HepG2 (cell line): ENCODE measurements around the gene OSGIN1. TPM values are rescaled to one million over a fixed set of nuclear protein-coding genes. Genes with fewer than 3 reads are reported as not detected.
A peak's percentile ranks its signal among the peaks of the same experiment; 100 is the strongest.

Source experiments
- ATF5 ChIP-seq: sonication (generic); formaldehyde crosslinking; IDR thresholded peaks from 2 replicates; pipeline ENCODE4 v1.4.0; 2020; ENCODE audit warnings: mild to moderate bottlenecking, low read depth, missing genetic modification reagents
- FOXA3 ChIP-seq: IDR thresholded peaks from 2 replicates; pipeline ENCODE4 v1.6.1; 2016; ENCODE audit warnings: missing genetic modification reagents, missing compliant biosample characterization
- HNF1B ChIP-seq: sonication (generic); formaldehyde crosslinking; IDR thresholded peaks from 2 replicates; pipeline ENCODE4 v1.5.1; 2020; ENCODE audit warnings: mild to moderate bottlenecking, moderate library complexity, missing genetic modification reagents
- HNF4A ChIP-seq: sonication (generic); formaldehyde crosslinking; IDR thresholded peaks from 2 replicates; pipeline ENCODE4 v1.4.0; 2020; ENCODE audit warnings: missing genetic modification reagents
- MXI1 ChIP-seq: IDR thresholded peaks from 3 replicates; pipeline ENCODE4 v1.6.1; 2012; ENCODE audit warnings: low read depth, low read length, inconsistent platforms, borderline replicate concordance
- PAWR ChIP-seq: sonication (generic); formaldehyde crosslinking; IDR thresholded peaks from 2 replicates; pipeline ENCODE4 v1.4.0; 2020; ENCODE audit warnings: missing genetic modification reagents, mild to moderate bottlenecking, borderline replicate concordance
- RBM22 ChIP-seq: fragments of 200-400 bp; formaldehyde crosslinking; optimal IDR thresholded peaks from 2 replicates; pipeline ENCODE3; 2017; ENCODE audit warnings: mild to moderate bottlenecking, low read length, moderate library complexity
- RNF219 ChIP-seq: sonication (generic); formaldehyde crosslinking; IDR thresholded peaks from 2 replicates; pipeline ENCODE4 v1.5.0; 2020; ENCODE audit warnings: mild to moderate bottlenecking, missing genetic modification reagents
- TBL1XR1 ChIP-seq: fragments of 150-350 bp; IDR thresholded peaks from 2 replicates; pipeline ENCODE4 v1.6.1; 2014; ENCODE audit warnings: borderline replicate concordance, low read length; ENCODE audit not compliant: partially characterized antibody
- TEAD3 ChIP-seq: optimal IDR thresholded peaks from 2 replicates; pipeline ENCODE3; 2016; ENCODE audit warnings: borderline replicate concordance
- TMF1 ChIP-seq: sonication (generic); formaldehyde crosslinking; IDR thresholded peaks from 2 replicates; pipeline ENCODE4 v1.8.1; 2022; ENCODE audit warnings: low read depth, missing genetic modification reagents
- UBTF ChIP-seq: sonication (generic); formaldehyde crosslinking; IDR thresholded peaks from 2 replicates; pipeline ENCODE4 v1.4.0; 2020; ENCODE audit warnings: mild to moderate bottlenecking, missing genetic modification reagents
- ZBTB39 ChIP-seq: sonication (generic); formaldehyde crosslinking; IDR thresholded peaks from 2 replicates; pipeline ENCODE4 v1.5.0; 2020; ENCODE audit warnings: missing genetic modification reagents
- ZMYM2 ChIP-seq: sonication (generic); formaldehyde crosslinking; IDR thresholded peaks from 2 replicates; pipeline ENCODE4 v1.8.0; 2022; ENCODE audit warnings: mild to moderate bottlenecking, missing genetic modification reagents
- ZXDC ChIP-seq: sonication (generic); formaldehyde crosslinking; IDR thresholded peaks from 2 replicates; pipeline ENCODE4 v1.5.0; 2020; ENCODE audit warnings: mild to moderate bottlenecking, missing genetic modification reagents
- polyA plus RNA-seq, 8 experiments: library from polyadenylated mRNA; depleted of rRNA in 3 of 8; stranded (reverse) in 7 of 8; unstranded in 1 of 8; fragments of >200 nt; fragmentation: Illumina TruSeq in 4 of 8; extraction: Trizol in 4 of 8; gene quantifications; 2 replicates each; pipeline versions ENCODE4 v1.2.1 to v1.2.3, GENCODE V29; 2011 to 2016; ENCODE audit warnings: low read depth in 4 of 8, missing spikeins in 1 of 8, mixed read lengths in 1 of 8; ENCODE audit not compliant: insufficient read depth in 1 of 8
- total RNA-seq, 5 experiments: library from RNA; depleted of rRNA; stranded (reverse); fragments of >200 nt; fragmentation: Illumina TruSeq; extraction: Trizol; gene quantifications; 2 replicates each; pipeline ENCODE4 v1.2.3, GENCODE V29; 2016; ENCODE audit warnings: low read depth in 1 of 5

The OSGIN1 gene
- total and polyA plus RNA-seq, 2 of the 13 experiments (the other 11 are each of a cell fraction or from before 2014, with no cell fraction given), result 20.5 to 27.1 TPM

- TF ChIP-seq ZXDC (CRISPR knock-in tag) (no peak), TEAD3 (peak; percentile 4), TBL1XR1 (no peak), HNF4A (peak; percentile 5; the same call in 1 of the 2 replicates), FOXA3 (CRISPR knock-in tag) (no peak), PAWR (0 out of 2 replicates have a peak, but pooled peaks have one; percentile 48), MXI1 (no peak), RBM22 (peak; percentile 25), RNF219 (no peak), TMF1 (CRISPR knock-in tag) (no peak), UBTF (0 out of 2 replicates have a peak, but pooled peaks have one; percentile 28), ZMYM2 (no peak), ATF5 (CRISPR knock-in tag) (no peak), ZBTB39 (CRISPR knock-in tag) (no peak), HNF1B (CRISPR knock-in tag) (no peak)
Observed at GRCh38 chr16:83928341-83929055, 24.5 kb upstream of the OSGIN1 start (continued).
